DMS79 (cell line): Measurements from ENCODE around the gene CDK2AP2.
"Not testable (repeated sequence)": the region's sequence is repeated elsewhere in the genome, so short reads cannot be mapped to it uniquely, and the experiment has no call there.

Source experiments
- DNase-seq: peaks from one replicate; lab custom pipeline; 2025; lab: John Stamatoyannopoulos, UW

CDK2AP2 gene, protein sequence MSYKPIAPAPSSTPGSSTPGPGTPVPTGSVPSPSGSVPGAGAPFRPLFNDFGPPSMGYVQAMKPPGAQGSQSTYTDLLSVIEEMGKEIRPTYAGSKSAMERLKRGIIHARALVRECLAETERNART

DNA sequence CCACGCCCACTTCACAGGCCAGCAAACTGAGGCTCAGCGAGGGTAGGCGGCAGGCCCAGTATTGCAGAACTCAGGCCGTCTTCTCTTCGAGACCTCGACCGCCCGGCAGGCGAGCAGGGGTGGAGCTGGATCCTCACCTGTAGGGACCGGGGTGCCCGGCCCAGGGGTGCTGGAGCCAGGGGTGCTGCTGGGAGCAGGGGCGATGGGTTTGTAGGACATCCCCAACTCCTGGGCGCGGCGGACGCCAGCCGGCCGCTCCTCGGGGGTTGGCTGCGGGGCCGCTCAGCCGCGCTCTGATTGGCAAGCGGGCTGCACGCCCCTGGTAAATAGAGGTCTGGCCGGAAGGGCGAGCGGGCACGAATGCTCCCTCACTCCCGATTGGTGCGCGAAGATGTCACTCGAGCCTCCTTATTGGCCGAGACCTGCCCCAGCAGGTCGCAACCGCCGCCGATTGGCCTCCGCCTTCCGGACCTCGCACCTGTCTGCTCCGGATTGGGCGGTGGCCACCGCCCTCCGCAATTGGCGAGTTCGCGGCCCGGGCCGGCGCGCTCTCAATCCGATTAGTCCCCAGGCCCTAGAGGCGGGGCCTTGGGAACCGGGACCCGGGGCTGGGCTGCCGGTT, at the start of gene CDK2AP2:
TSS of gene CDK2AP2 (minus strand) at position 299 of the 622 bp plus-strand sequence. CDS start at position 219, 80 bp downstream.
- peak; percentile 96 for DNase-seq

DNA sequence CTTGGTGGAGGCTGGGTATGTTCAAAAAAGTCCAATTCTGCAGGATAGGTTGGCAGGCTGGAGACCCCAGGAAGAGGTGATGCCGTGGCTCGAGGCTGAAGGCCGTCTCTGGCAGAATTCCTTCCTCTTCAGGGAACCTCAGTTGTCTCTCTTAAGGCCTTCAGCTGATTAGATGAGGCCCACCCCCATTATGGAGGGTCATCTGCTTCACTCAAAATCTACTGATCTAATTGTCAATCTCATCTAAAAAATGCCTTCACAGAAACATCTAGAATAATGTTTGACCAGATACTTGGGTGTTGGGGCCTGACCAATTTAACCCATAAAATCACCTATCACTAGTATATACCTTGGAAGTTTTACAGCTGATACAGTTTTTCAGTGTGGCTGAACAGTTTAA, 48.3 kb upstream of the CDK2AP2 start:
- no peak for DNase-seq

DNA sequence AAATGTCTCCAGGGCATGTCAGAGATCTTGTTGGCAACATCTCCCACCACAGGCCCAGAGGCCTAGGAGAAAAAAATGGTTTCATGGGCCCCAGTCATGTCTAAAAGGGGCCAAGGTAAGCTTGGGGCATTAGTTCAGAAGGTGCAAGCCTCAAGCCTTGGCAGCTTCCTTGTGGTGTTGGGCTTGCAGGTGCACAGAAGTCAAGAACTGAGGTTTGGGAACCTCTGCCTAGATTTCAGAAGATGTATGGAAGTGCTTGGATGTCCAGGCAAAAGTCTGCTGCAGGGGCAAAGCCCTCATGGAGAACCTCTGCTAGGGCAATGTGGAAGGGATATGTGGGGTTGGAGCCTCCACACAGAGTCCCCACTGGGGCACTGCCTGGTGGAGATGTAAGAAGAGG, 43.7 kb upstream of the CDK2AP2 start:
- DNase-seq, result not testable (repeated sequence)

DNA sequence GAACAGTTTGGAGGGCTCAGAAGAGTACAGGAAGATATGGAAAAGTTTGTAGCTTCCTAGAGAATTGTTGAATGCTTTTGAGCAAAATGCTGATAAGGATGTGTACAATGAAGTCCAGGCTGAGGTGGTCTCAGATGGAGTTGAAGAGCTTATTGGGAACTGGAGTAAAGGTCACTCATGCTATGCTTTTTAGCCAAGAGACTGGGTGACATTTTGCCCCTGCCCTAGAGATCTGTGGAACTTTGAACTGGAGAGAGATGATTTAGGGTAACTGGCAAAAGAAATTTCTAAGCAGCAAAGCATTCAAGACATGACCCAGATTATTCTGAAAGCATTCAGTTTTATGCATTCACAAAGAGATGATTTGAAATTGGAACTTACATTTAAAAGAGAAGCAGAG, 43.2 kb upstream of the CDK2AP2 start:
- no peak for DNase-seq

DNA sequence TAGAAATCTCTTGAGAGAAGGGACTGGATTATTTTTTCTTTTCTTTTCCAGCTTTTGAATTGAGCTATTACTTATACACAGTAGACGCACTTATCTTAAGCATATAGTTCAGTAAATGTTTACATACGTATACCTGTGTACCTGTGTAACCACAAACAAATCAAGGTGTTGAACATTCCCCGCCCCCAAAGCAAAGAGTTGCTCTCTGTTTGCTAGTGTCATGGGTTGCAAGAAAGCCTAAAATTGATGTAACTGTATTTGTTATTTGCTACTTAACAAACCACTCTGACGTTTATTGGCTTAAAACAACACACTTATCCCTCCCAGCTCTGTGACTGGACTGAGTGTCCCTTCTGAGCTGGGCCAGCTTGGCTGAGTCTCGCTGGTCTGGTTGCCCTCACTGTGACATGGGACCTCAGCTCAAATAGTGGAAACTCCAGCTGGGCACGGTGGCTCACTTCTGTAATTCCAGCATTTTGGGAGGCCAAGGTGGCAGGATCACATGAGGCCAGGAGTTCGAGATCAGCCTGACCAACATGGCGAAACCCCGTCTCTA, 40.7 kb upstream of the CDK2AP2 start:
- DNase-seq, result no peak

DNA sequence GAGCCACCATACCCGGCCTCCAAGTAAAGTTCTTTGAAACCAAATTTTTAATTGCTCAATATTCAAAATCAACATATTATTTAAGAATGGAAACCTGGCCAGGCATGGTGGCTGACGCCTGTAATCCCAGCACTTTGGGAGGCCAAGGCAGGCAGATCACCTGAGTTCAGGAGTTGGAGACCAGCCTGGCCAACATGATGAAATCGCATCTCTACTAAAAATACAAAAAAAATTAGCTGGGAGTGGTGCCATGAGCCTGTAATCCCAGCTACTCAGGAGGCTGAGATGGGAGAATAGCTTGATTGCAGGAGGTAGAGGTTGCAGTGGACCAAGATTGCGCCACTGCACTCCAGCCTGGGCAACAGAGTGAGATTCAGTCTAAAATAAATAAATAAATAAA, 40.1 kb upstream of the CDK2AP2 start:
- not testable (repeated sequence) for DNase-seq

DNA sequence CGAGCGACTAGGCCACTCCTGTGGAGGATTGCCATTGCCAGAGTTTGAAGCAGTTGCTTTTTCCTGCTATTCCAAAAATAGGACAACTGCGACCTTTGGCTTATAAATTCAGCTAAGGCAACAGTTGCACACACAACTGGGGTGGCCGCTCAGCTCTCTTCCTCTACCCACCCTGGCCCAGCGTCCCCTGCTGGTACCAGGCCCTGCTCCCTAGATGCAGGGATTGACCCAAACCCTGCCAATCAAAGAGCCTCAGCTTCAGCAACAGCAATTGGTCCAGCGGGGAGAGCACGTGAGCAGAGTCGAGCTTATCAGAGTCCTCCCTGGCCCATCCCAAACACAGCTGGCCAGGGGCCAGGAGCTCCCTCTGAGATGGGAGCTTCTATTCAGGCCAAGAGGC, 37.3 kb upstream of the CDK2AP2 start:
- DNase-seq, result peak; percentile 25

DNA sequence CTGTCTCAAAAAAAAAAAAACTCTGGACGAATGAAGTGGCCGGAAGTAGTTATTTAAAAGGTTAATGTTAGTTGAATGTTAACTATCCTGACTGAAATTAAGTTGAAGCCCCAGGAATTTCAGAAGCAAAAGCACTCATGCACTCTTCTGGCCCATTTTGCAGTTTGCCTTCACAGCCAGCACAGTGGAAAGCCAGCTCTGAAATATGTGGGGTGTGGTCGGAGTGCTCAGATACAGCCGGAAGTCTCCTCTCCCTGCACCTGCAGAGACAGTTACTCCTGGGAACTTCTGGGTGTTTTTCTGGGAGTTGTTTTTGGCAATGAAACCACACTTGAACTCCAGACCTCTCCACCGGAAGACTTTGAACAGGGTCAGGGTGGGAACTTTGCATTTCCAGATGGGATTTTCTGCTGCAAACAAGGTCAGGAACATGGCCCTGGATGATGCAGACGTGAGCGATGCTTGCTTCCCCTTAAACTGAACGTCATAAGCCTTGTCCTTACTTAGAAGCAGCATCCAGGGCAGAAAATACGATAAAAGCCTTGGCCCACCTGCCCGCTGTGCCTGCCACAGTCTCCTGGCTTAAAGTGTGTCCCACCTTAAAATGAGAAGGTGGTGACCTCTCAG, 36.8 kb upstream of the CDK2AP2 start:
- DNase-seq, result no peak

DNA sequence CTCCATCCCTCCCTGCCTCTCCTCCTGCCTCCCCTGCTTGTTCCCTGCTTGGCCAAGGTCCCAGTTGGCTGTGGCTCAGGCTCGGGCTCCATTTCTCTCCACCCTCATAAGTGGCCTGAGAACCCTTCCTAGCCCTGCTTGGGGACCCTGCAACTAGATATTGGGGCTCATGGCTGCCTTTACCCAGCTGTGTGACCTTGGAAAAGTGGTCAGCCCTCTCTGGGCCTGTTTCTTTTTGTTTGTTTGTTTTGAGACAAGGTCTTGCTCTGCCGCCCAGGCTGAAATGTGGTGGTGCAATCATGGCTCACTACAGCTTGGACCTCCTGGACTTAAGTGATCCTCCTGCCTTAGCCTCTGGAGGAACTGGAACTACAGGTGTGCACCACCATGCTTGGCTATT, 35.6 kb upstream of the CDK2AP2 start:
- DNase-seq, result no peak

DNA sequence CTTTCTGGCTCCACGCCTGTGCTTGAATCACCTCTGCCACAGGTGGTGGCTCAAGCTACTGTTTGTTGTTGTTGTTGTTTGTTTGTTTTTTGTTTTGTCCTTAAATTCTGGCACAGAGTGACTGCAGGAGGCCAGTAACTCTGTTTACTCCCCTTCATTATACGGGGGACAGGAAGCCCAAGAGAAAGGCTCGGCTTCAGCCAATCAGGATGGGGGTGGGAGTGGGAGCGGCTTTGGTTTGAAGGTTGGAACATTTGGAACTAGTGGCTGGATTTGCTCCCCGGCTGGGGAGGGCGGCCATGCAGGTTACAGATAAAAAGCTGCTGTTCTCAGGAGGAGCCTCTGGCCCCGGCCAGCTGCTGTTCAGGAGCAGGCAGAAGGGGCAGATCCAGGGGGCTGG, 35.0 kb upstream of the CDK2AP2 start:
- DNase-seq, result no peak

DNA sequence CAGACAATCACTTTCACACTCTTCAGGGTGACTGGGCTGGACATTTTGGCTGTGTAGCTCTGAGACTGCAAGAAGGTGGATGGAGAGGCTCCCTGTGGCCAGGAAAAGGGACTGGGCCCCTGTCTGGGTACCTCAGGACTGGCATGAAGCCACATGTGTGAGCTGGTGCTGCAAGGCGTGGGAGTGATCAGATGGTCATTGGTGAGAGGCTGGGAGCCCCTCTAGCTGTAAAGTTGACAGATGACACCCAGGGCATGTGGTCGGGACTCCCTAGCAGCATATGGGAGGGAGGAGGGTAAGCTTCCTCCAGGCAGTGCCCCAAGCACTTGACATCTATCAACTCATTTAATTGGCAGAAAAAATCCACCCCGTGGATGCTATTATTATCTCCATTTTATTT, 34.2 kb upstream of the CDK2AP2 start:
- DNase-seq, result no peak

DNA sequence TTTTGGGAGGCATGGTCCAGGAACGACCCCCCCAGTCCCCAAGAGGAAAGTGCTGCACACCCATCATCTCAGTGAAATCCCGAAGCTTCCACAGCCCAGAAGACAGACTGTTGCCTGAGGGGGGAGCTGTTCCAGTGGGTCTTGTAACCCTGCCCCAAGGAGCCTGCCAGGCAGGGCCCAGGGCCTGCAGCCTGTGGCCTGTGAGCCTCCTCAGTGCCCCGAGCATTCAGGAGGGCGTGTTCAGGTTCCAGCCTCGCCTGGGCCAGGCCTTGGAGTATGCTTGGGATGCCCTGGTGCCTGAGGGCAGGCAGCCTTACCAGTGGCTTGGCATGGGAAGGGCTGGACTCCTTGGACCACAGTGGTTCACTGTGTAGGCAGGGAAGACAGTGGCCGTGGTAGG, 33.2 kb upstream of the CDK2AP2 start:
- no peak for DNase-seq

DNA sequence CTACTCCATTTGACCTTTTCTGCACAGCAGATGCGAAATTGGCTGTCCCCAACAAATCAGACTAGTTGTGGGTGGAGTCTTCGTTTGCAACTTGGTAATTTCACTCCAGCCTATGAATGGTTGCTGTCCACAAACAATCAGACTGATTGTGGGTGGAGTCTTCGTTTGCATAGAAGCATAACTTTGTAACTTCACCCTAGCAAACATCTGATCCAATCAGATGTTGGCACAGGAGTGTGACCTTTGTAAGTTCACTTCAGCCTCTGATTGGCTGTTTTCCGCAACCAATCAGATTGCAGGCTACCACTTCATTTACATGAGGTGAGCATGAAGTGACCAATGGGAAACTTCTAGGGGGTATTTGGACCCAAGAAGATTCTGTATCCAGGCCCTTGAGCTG, 31.6 kb upstream of the CDK2AP2 start:
- no peak for DNase-seq

DNA sequence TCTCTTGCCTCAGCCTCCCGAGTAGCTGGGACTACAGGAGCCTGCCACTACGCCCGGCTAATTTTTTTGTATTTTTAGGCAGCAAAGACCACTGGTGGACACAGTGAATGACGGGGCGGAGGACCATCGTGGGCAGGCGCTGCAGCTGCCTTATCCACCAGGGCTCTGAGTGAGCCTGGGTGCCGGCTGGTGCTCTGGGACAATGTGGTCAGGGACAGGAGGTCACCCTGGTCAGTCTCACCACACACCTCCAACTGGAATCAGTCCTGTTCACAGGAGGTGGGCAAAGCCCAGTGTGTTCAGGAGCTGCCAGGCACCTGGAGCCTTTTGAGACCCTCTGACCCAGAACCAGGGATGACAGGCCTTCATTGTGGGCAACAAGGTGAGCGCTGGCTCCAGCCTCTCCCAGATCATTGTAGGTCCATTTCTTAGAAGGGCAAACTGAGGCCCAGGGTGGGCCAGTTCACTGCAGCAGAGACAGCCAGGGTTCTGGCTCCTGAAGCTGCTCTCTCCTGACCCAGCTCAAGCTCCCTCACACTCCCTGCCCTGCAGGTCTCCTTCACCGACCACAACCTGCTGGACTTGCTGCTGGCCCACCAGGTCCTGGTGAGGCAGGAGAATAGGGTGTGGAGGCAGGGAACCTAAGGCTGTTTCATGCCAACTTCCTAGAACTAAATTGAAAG, 31.0 kb upstream of the CDK2AP2 start:
- no peak for DNase-seq

DNA sequence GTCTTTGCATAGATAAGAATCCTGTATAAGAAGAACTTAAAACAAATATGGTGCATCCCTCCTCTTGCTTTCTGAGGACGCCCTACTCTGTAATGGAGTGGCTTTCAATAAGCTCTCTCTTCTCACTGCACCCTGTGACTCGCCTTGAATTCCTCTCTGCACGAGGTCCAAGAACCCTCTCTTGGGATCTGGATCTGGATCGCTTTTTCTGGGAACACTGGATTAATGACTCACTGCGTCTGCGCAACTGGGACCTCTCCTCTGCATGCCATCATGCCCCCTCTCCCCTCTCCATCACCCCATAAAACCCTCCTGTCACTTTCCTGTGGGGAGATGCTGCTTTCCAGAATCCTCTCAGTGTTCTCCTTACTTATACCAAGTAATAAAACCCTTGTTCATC, 30.3 kb upstream of the CDK2AP2 start:
- DNase-seq, result no peak

DNA sequence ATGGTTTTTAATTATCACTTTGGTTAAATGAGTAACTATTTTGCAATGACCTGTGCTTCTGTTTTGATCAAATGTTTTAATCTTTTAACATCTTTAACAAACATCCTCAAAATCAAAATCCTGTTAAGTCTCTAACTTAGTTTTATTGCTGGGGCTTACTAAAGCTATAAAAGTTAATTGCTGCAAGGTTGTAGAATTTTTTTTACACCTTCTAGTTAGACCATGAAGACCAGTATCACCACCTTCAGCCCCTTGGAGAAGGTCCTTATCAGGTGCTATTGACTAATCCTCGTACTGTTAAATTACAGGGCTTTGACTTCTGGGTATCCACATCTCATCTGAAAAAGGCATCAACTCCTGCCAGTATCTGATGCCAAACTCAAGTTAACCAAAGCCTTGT, 27.6 kb upstream of the CDK2AP2 start:
- no peak for DNase-seq

DNA sequence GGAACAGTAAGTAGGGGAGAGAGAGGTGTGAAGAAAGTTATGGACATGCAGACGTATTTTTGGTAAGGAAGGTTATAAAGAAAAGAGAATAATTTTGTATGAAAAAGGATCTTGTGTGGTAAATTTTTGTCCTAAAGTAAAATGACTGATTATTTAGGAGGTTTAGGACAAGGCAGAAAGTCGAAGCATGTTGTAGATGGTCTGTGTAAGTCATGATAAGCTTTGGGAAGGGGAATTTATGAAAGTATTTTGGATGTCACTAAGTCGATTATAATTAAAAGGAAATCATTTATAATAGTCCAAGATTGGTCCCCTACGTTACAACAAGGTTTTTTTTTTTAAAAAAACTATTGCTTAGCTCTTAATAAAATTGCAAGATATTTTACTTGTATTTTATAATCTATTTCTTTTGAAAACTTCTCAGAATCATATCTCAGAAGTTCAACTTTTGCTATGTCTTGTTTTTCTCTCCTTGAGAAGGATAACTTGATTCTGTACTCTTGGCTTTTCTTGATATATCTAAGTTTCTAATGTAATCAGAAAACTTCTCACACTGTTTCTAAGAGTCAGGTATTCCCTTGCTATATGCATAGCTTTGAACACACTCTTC, 26.2 kb upstream of the CDK2AP2 start:
- no peak for DNase-seq

DNA sequence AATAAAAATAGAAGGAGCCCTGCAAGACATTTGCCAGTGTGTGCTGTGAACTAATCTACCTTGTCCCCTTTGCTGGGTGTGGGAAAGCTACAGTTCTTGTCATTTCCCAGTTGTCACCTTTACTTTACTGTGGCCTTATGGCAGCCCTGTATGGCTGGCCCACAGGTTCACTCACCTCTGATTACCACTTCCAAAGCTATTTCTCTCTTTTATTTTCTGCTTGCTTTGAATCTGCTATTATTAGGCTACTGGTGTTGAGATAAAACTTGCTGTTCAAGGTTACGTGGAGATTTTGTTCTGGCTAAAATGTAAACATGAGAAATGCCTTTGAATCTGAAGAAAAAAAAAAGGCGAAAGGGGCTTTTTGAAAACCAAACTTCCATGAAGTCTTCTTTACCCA, 24.9 kb upstream of the CDK2AP2 start:
- DNase-seq, result no peak

DNA sequence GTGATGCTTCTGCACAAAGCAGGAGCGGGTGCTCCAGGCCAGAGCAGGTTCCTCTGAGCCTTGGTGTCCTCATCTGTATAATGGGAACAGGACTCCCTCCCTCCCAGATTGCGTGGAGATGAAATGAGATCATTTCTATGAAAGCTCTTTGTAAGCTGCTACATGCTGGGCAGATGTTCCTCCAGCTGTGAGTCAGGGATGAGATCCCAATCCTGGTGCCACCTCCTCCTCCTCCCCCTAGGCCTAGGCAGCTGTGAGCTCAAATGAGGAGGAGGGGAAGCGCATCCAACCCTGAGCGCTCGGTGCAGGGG, 22.3 kb upstream of the CDK2AP2 start:
- DNase-seq, result no peak

DNA sequence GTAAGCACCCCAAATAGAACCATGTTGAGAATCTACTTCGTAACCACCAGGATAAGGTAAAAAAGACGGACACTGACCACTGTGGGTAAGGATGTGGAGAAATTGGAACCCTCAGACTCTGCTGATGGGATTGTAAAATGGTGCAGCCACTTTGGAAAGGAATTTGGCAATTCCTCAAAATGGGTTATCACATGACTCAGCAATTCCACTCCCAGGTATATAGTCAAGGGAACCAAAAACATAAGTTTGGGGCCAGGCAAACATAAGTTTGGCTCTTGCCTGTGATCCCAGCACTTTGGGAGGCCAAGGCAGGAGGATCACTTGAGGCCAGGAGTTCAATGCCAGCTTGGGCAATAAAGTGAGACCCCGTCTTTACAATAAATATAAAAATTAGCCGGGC, 20.4 kb upstream of the CDK2AP2 start:
- DNase-seq, result no peak

DNA sequence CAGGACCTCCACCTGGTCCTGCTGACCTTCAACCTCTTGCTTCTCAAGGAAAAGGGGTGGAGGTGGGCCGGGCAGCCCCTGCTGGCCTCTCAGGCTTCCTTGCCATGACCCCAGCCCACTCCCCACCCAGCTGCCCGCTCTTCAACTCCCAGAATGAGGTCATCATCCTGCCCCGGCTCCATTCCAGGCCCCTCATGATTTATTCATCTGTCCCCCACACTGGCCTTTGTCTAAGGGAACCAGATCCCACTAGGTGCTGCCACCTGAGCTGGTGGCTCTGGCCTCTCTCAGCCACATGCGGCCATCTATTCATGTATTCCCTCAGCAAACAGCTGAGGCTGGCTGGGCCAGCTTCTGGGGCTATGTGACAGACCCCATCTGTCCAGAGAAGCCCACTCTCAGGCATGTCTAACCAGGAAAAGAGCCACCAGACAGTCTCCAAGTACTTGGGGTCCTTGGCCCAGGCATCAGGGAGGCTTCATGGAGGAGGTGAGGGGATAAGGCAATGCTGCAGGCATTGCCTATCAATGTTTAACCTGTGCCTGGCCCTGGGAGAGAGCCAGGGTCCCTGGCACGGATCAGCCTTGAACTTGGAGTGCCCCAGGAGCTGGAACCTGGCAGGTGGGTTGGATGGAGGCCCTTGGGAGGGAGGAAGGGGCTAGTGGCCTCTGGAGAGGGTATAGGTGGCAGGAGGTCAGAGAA, 17.5 kb upstream of the CDK2AP2 start:
- DNase-seq, result no peak

DNA sequence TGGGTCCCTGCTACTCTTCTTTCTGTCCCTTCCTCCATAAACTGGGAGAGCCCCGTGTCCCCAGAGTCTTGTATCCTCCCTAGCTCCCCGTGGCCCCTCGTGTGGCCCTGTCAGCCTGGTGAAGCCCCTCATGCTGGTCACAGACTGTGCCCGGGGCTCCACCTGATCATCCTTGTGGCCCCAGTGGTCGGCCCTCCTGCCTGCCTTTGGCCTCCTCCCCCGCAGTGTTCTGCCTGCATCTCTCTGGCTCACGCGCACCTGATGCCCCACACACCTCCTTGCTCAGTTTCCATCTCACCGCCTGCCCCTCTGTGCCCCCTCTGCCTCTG, 16.5 kb upstream of the CDK2AP2 start:
- no peak for DNase-seq
